ENCODE data around the gene TMPRSS6.

The TMPRSS6 gene

GRCh38 chr22:37046589-37046988 is 62.9 kb downstream of the TMPRSS6 start:
- TF ChIP-seq CTCF (conservative IDR thresholded peaks at IDR 0.05) = no peak
- H3K27ac ChIP-seq = no peak overlapping the region

GRCh38 chr22:37045958-37046357 is 63.6 kb downstream of the TMPRSS6 start:
- H3K27ac ChIP-seq = no peak overlapping the region
- TF ChIP-seq CTCF (conservative IDR thresholded peaks at IDR 0.05) = peak; percentile 37

GRCh38 chr22:37044634-37045625 is 64.6 kb downstream of the TMPRSS6 start:
- no peak overlapping the region for H3K27ac ChIP-seq
- no peak for TF ChIP-seq CTCF (conservative IDR thresholded peaks at IDR 0.05)

- no peak overlapping the region; the same call in 1 of the 2 replicates for H3K27ac ChIP-seq
- TF ChIP-seq CTCF (conservative IDR thresholded peaks at IDR 0.05) = peak; percentile 68
These were observed 65.5 kb downstream of the TMPRSS6 start for GRCh38 chr22:37043828-37044538.

GRCh38 chr22:37043209-37043827 is 66.2 kb downstream of the TMPRSS6 start:
- TF ChIP-seq CTCF (conservative IDR thresholded peaks at IDR 0.05) = no peak
- no peak overlapping the region; the same call in 1 of the 2 replicates for H3K27ac ChIP-seq

- TF ChIP-seq CTCF (conservative IDR thresholded peaks at IDR 0.05) = no peak
- no peak overlapping the region for H3K27ac ChIP-seq
These were observed 70.0 kb downstream of the TMPRSS6 start for GRCh38 chr22:37039466-37039865.

GRCh38 chr22:37037669-37038068 is 71.8 kb downstream of the TMPRSS6 start:
- TF ChIP-seq CTCF (conservative IDR thresholded peaks at IDR 0.05) = no peak
- no peak overlapping the region for H3K27ac ChIP-seq
